ENCODE data around the gene PXN. TPM values are rescaled to one million over a fixed set of nuclear protein-coding genes. Genes with fewer than 3 reads are reported as not detected.
"Not testable (repeated sequence)": the region's sequence is repeated elsewhere in the genome, so short reads cannot be mapped to it uniquely, and the experiment has no call there.

Gene PXN
- total RNA-seq, 1 donor from 2014 or later = 98.8 TPM

DNA sequence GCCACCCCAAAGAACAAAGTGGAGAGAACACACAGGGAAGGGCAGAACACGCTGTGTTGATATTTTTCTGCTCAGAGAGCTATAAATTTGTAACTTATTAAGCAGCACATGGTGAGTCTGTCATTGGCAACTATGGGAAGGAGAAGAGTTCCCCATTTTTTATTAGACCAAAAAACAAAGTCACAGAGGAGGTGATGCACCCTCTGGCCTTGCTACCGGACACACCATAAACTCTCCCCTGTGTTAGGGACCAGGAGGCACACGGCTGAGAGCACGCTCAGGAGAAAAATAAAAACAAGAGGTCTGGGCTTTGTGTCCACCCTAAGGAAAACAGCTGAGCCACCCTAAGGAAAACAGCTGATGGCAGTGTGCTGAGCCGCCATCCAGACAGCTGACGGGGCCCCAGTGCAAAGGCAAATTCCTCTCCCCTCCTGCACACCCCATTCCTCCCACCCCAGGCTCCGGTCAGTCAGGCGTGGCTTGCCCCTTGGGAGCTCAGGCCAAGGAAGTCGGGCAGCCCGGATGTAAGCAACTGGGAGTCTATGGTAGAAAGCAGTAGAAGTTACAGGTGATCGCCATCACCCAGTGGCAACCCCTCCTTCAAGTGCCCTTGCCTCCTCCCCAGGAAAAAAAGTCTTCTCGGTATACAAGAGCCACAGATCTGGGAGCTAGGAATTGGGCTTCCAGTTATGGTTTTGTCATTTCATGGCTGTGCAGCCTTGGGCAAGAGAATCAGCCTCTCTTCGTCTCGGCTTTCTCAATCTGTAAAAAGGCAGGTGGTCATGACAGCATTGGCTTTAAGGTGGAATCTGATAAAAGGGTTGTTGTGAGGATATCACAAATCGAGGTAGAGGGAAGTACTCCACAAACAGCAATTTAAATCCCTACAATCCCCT lies 2.4 kb downstream of the PXN start:
- peak; percentile 96 for DNase-seq (ENCODE audit: low read depth)

DNA sequence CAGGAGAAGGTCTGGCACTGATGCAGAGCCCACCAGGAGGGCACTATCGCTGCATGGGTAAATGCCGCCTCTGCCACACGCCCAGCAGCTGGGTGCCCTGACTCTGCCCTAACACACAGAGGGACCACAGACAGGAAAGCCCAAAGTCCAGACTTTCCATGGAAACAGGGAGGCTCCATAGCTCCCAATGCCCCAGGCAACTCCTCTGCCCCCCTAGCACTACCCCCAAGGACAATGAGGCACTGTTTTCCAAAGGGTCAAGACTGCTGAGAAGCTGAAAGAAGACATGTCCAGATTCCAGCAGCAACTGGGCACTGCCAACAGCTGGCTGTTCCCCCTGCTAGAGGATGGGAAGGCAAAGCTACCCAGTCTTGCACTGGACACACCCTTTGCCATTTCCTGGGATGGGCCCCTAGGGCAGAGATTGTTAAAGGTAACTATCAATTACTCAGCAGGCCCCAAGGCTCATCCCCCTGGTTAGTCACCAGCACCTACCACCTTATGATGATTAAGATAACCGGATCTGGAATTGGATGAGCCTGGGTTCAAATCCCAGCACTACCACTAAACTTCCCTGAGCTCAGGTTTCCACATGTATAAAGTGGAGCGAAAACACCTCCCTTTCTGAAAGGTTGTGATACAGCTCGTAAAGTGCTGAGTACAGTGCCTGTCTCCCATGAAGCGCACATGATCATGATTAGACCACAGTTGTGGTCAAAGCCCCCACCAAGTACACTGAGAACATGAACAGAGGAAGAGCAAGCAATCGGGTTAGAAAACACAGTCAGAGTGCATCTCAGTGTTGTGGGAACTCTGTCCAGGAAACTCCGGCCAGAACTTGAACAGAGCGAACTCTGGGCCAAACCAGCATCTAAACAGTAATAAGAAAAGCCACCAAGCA lies 3.3 kb downstream of the PXN start:
- DNase-seq (ENCODE audit: low read depth) = peak; percentile 71

DNA sequence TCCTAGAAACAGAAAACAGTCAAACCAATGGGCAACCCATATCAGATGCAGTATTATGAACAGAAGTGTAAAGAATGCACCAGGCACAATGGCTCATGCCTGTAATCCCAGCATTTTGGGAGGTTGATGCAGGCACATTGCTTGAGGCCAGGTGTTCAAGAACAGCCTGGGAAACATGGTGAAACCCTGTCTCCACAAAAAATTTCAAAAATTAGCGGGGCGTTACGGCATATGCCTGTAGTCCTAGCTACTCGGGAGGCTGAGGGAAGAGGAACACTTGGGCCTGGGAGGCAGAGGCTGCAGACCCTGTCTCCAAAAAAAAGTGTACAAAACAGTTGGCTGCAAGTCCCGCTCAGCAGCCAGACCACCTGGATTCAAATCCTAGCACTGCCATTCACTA lies 4.9 kb downstream of the PXN start:
- DNase-seq (ENCODE audit: low read depth) = no peak

DNA sequence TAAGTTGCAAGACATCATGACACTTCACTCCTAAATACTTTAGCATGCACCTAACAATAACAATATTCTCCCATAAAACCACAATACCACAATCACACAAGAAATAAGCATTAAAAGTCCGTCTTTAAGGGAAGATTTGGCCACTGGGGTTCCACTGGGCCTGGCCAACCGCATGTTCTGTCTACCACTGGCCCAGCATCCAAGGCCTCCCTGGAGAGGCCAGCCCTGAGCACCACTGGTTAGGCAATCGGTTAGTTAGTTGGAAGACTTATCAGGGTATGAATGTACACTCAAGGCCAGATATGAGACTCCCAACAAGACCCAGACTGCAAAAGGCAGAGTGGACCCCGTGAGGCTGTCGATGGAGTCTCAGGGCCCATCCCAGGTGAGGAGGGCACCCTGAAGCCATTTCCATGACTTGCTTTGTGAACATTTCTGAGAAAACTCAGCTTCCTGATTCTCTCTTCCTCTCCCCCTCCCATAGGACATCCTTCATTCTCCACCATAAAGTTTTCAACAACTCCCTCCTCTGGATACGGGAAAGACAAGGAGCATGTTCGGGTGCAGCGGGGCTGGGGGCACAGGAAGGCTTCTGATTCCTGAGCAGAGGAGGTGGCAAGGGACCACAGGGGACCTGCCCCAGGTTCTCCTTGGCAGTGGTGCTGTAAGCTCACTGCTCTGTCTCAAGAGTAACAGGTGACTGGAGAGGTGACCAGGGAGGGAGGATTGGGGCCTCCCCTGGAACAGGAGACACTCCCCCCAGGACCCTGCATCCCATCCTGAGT lies 5.9 kb downstream of the PXN start:
- no peak for DNase-seq (ENCODE audit: low read depth)

DNA sequence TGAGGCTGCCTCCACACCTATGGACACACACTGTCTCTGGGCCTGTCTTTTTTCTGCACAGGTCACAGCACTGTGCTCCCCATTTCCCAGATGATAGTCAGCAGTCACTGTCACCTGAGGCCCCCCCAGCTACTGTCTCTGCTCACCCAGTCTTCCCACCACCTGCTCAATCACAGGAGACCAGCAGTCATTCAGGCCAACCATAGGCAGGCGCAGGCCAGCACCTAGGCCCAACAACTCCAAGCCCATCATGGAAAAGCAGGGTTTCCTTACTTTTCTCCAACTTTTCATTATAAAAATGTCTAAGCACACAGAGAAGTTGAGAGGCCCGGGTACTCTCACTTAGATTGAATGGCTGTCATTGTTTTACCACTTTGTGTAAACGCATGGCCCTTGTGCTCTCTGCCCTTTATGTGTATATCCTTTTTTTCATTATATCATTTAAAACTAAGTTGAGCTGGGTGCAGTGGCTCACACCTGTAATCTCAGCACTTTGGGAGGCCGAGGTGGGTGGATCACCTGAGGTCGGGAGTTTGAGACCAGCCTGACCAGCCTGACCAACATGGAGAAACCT lies 7.1 kb downstream of the PXN start:
- DNase-seq (ENCODE audit: low read depth) = no peak

DNA sequence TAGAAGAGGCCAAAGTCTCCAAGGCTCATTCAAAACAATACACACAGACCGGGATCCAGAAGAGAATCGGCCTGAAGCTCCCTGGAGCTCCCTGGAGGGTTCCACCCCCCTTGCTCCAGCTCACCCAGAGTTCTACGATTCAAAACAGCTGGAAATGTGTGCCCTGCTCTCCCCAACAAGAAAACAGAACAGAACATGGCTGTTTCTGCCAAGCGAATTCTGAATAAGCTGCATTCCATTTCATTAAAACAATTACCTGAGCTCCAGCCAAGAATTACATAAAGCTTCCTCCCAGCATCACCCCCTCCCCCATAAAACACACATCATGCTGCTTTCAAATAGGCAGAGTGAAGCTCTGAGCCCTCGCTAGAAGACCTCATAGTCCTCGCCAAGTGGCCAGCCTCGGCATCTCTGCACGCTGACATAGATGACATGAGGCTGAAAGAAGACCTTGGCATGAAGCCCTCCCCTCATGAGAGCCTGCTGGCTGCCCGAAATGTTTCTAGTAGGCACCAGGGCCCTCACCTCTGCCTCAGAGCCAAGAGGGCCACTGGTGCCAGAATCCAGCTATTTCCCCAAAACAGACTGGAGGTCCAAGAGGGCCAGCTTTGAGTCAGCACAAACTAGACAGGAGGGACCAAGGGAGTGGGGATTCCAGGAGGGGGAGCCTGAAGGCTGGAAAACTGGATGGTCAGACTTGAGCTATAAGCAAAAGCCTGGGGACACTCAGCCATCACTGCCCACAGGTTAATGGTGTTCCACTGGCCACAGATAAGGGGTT lies 8.3 kb downstream of the PXN start:
- peak; percentile 78 for DNase-seq (ENCODE audit: low read depth)

DNA sequence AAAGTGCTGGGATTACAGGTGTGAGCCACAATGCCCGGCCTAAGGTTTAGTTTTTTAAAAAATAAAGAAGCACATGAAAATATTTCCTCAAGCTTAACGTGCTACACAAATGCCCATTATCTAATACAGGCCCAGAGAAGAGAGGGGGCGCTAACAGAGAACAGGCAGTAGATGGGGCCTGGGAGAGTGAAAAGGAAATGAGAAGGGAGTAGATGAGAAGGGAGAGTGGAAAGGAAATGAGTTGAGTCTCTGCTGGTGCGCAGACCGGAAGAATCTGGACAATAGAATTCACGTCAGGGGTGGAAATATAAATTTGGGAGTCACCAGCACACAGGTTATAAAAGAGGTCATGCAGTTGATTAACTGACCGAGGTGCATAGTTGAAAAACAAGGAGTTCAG lies 10.7 kb downstream of the PXN start:
- no peak for DNase-seq (ENCODE audit: low read depth)

DNA sequence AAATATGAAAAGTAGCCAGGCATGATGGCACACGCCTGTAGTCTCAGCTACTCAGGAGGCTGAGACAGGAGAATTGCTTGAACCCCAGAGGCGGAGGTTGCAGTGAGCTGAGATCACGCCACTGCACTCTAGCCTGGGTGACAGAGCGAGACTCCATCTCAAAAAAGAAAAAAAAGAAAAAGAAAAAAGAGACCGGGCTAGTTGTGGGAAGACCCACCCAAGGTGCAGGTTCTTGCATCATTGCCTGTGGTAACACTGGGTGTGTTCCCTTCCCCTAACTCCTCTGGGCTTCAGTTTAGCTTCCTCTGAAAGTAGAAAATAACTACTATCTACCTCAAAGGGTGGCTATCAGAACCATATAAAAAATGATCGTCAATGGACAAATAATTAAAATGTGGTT lies 12.2 kb downstream of the PXN start:
- DNase-seq (ENCODE audit: low read depth) = not testable (repeated sequence)

DNA sequence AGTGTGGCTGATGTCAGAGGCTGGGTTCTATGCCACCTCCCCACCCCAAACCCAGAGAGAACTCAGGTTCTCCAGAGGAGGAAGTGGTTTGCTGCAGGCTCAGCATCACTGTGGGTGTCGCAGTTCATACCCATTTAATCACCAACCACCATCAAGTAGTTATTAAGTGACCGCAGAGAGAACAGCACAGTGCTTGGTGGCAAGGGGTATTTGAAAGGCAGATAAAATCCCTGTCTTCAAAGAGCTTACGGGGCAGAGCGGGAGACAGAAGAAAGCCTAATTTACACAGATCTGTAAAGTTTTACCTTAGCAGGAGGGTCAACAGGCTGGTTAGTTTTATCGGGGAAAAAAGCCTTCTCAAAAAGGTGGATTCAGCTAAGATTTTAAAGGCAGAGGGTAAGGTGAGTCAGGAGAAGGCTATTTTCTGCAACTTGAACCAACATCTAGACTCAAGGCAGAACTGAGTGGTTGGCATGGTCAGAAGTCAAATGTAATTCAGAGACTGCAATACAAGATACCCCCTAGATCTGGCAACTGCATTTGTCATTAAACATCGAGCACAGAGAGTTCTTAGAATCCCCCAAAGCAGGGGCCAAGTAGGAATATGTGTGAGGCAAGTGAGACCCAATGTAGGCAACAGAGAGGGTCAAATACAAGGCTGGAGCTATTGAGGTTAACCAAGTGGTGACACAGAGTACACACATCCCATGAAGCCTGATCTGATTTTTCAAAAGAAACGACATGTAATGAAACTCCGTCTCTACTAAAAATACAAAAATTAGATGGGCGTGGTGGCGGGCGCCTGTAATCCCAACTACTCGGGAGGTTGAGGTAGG lies 13.2 kb downstream of the PXN start:
- DNase-seq (ENCODE audit: low read depth) = no peak

DNA sequence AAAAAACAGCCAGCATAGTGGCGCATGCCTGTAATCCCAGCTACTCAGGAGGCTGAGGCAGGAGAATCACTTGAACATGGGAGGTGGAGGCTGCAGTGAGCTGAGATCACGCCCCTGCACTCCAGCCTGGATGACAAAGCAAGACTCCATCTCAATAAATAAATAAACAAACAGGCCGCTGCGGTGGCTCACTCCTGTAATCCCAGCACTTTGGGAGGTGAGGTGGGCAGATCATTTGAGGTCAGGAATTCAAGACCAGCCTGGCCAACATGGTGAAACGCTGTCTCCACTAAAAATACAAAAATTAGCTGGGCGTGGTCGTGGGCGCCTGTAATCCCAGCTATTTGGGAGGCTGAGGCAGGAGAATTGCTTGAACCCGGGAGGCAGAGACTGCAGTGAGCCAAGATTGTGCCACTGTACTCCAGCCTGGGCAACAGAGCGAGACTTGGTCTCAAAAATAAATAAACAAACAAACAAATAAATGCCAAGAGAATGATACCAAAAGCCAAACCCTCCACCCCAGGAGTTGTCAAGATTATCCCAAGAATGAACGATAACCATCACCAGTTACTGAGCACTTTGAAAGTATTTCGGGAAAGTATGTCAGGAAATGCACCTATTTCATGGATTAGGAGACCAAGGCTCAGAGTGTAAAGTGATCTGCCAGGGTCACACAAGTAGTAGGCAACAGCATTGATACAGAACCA lies 14.0 kb downstream of the PXN start:
- not testable (repeated sequence) for DNase-seq (ENCODE audit: low read depth)

DNA sequence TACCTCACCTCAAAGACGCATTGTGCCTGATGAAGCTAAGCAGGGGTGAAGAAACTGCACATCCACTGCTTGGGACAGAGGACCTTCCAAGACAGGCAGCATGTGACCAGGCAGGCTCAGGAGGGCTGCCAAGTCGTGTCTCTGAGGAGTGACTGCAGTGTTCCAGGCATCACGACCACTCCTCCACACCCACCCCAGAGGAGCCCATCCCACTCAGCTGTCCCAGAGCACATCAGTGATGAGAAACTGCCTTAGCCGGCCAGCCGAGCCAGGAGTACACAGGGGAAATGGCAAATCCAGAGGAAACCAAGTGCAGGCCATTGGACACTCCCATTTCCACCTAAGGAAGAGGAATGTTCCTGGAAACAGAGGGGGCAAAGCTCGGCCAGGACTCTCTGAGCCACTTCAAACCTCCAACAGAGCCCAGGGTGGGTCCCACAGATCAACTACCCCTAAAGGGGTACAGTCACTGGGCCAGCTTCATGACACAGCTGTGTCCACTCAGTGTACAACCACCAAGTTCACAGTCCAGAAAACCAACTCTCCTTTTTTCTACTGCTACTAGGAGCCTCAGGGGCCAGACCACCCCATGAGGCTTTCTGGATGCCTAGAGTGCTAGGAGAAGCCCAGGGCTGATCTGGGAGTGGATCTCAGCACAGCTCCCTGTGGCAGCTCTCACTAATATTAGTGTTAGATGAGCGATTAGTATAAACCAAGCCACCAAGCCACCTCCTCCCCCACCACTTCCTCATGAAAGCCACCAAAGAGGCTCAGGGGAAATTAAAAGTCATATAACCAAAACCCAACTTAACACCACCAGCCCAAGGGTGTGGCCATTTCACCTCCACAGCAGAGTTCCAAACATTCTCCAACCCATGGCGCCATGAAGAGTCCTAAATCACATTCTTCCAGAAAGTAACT lies 15.4 kb downstream of the PXN start:
- DNase-seq (ENCODE audit: low read depth) = peak; percentile 66

DNA sequence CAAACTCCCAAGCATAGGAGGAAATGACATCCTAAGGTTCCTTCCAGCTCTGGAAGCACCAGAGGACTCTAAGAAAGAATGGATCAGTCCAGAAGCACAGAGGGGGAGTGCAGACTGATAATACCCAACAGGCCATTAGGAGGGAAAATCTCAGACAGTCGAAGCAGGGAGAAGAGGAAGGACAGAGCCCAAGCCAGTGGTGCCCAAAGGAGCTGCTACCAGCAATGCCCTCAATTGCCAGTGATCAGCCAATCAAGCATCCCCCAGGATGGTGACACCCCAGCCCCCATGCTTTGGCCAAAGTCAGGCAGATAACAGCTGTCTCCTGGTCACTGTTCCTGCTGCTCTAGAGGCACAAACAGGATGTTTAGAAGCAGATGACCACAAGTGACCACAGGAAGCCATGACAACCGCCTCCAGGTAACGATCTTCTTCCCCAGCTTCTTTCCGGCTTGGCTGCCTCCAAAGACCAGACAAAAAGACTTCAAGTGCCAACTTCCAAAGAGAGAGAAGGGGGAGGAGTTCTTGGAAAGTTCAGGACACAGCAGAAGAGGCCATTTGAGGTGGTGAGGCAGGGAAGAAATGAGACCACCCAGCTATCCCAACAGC lies 16.2 kb downstream of the PXN start:
- DNase-seq (ENCODE audit: low read depth) = peak; percentile 90

DNA sequence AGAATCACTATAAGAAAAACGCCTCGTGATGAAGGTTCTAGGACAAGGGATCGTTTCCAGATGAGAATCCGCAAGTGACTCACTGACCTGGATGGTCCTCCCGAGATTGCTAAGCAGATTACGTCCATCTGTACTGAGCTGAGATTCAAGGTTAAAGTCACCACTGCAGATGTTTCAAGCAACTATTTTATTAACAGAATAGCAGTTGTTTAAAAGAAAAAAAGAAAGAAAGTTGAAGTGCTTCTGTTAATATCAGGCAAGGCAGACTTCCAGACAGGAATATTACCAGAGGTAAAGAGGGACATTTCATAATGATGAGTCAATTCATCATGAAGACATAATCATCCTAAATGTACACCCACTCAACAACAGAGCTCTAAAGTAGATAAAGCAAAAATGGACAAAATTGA lies 17.9 kb downstream of the PXN start:
- peak; percentile 66 for DNase-seq (ENCODE audit: low read depth)

DNA sequence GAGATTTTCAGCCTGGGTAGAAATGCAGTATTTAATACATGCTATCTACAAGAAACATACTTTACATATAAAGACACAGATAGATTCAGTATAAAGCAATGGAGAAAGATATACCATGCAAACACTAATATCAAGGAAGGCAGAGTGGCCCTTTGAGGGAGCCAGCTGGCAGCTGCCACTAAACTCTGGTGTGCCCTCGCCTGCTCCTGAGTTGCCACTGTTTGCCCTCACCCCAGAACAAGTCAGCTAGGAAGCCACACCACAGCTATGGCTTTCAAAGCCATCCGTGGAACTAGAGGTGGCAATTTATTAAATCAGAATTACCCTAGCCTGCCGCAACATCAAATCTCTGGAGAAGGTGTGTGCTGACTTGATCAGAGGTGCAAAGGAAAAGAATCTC lies 18.3 kb downstream of the PXN start:
- peak; percentile 74 for DNase-seq (ENCODE audit: low read depth)

DNA sequence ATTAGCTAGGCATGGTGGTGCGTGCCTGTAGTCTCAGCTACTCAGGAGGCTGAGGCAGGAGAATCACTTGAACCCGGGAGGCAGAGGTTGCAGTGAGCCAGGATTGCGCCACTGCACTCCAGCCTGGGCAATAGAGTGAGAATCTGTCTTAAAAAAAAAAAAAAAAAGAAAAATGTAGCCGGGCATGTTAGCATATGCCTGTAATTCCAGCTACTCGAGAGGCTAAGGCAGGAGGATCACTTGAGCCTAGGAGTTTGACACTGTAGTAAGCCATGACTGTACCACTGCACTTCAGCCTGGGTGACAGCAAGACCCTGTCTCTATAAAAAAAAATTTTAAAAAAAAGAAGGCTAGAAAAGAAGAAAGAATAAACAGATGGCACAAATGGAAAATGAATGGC lies 18.8 kb downstream of the PXN start:
- not testable (repeated sequence) for DNase-seq (ENCODE audit: low read depth)

DNA sequence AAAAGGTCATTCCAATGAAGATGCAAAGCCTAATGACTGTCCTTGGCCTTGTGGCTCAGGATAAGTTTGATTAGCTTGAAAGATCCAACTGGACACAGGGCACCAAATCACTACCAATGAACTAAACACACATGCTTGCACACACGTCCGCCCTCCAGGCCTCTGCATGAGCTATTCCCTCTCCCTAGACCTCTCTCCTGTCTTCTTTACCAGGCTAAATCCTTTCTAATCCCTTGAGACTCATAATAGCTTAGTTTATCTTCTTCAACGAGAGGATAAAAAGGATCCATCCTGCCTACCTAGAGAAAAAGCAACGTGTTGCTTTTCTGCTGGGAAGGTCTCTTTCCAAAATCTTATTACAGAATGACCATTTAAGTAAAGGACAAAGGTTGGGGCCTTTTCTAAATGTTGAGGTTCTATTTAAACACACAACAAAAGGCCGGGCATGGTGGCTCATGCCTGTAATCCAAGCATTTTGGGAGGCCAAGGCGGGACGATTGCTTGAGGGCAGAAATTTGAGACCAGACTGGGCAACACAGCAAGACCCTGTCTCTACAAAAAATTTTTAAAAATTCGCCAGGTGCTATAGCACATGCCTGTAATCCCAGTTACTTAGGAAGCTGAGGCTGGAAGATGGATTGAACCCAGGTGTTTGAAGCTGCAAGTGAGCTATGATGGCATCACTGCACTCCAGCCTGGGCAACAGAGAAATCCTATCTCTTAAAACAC lies 22.4 kb downstream of the PXN start:
- no peak for DNase-seq (ENCODE audit: low read depth)
